Globus pallidus (tissue), 1 donor: ENCODE data around the gene LGR6.

Experiments used
- DNase-seq: peaks from one replicate; pipeline ENCODE4 v3.0.0-alpha.2; 2015; ENCODE audit warnings: low spot score

LGR6 gene

DNA sequence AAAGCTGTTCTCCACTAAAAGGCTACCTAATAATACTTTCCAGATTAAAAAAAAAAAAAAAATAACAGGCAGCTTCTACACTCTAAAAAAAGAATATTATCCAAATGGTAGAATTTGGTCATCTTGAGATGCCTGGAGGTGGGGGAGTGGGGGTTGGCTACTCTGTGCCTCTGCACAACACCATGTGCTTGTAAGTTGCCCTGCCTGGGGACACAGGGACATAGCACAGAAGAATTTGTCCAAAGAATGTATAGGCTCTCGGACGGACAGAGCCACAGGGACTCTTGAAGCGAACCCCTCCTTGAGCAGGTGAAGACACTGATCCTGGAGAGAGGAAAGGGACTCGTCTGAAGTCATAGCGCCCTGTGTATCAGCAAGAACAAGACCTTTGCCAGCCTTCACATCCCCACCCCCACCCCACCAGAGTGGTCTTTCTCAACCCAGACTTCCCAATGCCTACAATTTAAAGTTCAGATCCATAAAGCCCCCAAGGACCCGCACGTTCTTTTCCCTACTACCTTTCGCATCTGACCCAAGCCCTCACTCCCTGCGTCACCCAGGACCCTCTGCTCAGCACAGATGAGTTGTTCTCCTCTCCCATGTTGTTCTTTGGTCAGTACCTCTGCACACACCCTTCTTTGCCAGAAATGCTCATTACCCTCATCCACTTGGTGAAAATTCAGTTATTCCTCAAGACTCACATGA is 72.6 kb downstream of the LGR6 start:
- no peak for DNase-seq

DNA sequence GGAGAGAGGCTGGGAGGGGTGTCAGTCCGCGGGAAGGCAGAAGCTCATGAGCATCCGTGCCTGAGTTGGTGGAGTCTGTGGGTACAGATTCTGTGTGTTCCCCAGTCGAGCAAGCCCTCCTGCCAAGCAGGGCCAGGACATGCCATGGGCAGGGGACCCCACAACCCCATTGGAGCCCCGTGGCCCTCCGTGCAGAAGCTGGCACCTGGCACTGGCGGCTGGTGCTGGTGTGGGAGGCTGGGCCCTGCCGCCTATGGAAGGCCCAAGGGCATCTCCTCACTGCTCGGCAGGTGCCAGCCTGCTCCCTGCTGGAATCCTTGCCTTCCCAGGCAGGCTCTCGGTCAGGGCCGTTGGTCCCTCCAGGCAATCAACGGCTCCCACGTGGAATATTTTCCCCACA is 74.4 kb downstream of the LGR6 start:
- DNase-seq = no peak

DNA sequence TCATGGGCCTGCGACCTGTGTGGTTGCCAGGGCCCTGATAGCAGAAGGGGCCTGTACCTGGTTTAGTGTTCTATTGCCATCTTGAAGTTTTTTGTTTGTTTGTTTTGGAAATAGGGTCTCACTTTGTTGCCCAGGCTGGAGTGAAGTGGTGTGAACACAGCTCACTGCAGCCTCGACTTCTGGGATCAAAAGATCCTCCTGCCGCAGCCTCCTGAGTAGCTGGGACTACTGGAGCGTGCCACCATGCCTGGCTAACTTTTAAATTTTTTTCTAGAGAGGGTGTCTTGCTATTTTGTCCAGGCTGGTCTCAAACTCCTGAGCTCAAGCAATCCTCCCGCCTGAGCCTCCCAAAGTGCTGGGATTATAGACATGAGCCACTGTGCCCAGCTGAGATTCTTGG is 75.2 kb downstream of the LGR6 start:
- DNase-seq = no peak

DNA sequence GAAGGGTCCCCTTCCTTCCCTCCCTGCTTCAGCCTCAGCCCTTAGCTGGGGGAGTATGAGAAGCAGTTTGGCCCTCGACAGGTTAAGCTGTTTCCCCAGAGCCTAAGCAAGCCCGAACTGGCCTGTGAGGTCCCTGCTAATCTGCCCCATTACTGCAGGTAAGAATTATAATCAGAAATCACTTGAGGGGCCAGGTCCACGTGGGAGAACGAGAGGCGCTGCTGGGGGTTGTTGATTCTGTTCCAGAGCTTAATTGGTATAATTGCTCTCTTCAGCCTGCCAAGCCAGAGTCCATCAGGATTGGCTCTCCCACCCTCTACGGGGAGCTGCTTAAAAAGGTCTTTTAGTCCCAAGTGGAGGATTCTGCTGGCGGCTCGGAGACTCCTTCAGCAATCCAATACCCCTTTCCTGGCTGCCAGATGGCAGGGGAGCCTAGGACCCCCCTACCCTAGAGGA is 77.3 kb downstream of the LGR6 start:
- no peak for DNase-seq

DNA sequence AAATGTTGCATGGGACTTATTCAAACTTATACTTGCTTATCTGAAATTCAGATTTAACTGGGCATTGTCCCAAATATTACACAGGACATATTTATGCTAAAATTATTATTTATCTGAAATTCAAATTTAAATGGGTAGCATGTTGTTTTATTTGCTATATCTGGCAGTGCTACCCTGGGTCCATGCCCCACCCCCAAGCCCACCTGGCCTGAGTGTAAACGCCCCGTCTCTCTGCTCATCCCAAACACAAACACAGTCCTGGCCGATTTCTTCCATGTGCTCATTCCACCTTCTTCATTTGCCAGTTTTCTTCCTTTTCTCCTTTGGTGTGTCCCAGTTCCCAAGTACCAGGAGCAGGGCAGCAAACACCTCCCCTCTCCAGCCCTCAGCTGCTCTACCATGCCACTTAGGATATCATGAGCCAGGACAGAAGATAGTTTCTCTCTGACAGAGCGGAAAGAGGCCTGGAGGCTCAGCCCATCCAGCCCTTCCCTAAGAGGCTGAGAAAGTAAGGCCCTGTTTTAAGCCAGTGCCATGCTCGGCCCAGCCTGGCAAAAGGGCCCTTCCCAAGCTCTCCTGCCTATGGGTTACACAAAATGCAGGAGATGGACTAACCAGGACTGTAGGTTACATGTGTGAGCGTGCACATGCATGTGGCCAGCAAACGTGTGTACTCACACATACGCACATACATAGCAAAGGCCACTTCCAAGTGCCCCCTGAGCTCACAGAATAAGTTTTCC is 78.7 kb downstream of the LGR6 start:
- no peak for DNase-seq

DNA sequence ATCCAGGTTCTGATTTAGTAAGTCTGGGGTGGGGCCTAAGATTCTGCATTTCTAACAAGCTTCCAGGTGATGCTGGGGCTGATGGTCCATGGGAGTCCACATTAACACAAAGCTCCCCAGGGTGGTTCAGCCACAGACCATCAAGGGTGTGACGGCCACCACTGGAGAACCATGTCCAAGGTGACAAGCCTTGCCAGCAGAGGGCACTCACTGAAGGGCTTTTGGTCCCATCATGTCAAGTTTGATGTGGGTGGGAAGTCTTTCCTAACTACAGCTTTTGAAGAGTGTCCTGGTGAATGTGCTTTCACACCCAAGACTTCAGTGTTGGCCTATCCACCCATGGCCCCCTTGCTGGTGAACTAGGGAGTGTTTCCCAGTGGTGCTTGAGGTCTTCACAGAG is 81.0 kb downstream of the LGR6 start:
- no peak for DNase-seq

DNA sequence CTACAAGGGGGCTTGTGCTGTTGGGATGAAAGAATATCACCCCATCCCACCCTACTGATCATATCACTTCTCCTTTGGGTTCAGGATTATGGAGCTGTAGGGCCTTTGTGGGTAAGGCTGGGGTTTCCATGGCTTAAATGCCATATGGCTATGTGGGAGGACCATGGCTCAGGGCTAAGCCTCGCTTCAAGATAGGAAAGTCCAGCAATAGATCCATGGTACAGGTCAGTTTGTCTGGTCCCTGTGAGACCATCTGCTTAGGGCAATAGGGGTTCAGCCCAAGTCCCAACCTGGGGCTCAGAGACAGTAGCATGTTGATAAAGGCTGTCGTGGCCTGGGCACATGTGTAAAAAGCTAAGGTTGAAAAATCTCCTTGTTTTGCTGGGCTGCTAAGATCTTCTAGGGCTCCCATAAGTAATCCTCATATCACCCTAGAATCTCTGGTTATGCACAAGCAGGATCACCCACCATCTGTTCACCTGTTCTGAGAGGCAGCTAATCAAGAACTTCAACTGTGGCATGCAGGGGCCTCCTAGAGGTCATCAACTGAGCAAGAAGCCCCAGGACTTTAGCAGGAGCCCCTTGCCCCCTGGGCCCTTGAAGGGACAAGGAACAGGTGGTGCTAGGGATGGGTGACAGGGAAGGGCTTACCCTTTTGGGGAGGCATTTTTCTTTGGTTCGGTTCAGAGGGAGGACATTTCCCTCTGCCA is 81.6 kb downstream of the LGR6 start:
- no peak for DNase-seq

DNA sequence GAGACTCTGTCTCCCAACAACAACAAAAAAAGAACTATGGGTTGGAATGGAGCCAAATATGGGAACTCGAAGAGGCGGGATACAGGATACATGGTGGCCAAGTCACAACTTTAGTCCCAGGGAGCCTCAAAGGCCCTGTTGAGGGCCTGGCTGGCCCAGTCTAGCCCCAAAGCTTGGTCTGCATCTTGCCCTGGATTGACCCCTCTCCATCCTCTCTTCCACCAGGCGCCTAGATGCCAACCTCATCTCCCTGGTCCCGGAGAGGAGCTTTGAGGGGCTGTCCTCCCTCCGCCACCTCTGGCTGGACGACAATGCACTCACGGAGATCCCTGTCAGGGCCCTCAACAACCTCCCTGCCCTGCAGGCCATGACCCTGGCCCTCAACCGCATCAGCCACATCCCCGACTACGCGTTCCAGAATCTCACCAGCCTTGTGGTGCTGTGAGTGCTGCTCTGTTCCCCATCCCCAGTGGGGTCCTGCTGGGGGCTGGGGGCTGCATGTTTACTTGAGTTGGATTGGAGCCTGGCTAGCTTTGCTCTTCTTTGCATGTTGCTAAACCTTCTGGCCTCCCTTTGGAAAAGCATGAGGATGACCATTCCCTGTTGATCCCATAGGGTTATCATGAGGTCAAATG is 82.6 kb downstream of the LGR6 start:
- DNase-seq = no peak

DNA sequence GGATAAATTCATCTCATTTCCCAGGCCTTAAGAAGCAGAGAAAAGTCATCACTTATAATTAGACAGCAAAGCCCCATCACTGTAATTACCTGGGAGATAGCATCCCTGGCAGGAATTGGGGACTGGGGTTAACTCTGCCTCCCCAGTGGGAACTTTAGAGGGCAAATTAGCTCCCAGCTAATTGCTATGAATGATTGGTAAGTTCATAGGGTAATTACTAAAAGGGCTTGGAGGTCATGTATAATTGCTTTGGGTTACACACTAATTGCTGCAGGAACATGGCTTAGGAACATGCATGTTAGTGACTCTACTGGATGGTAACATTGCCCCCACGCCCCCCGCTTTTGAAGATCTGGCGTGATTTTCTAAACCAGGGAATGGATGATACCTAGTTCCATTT is 83.3 kb downstream of the LGR6 start:
- DNase-seq = no peak

DNA sequence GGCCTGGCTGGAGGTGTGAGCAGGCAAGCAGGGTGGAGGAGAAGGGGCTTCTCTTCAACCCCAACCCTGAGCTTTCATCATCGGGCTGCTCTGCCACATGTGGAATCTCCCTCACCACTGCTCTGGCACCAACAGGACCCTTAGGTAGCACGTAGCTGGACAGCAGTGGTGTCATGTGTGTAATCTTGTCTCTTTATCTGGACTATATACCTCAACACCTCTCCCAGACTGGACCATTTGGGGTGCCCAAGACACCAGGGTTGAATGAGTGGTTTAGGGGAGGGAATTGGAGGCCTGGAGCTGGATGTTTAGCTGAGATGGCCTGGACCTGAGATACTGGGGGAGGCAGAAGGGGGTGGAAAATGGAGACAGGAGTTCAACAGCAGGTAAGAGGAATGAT is 85.2 kb downstream of the LGR6 start:
- DNase-seq = no peak

DNA sequence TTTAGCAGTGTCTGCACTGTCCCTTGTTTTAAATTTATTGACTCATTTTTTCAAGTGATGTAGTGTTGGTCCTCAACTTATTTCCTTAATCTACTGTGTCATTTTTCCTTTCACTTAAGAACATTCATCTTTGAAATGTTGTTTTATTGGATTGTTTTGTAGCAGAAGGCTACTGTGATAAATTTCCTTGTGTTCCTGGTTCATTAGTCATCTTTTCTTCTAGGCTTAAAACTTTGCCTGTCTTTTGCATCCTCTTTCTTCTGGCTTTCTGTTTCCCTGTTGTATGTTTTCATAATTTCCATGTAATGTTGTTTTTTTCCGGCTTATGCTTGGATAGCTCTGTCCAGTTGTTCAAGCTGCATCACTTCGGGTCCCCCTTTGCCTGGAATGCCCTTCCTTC is 86.2 kb downstream of the LGR6 start:
- DNase-seq = no peak

DNA sequence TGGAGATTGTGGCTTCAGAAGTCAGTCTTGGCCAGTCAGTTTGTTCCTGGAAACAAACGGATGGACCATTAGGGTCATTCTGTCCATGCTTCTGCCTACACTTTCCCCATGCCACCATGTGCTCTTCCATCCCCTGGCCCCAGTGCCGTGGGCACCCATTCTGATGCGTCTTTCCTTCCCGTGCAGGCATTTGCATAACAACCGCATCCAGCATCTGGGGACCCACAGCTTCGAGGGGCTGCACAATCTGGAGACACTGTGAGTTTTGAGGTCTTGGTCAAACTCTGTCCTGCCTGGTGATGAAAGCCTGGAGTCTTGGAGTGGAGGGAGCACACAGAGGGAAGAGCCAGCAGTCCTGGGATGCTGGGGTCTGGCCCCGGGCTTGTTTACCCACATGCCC is 87.0 kb downstream of the LGR6 start:
- no peak for DNase-seq

DNA sequence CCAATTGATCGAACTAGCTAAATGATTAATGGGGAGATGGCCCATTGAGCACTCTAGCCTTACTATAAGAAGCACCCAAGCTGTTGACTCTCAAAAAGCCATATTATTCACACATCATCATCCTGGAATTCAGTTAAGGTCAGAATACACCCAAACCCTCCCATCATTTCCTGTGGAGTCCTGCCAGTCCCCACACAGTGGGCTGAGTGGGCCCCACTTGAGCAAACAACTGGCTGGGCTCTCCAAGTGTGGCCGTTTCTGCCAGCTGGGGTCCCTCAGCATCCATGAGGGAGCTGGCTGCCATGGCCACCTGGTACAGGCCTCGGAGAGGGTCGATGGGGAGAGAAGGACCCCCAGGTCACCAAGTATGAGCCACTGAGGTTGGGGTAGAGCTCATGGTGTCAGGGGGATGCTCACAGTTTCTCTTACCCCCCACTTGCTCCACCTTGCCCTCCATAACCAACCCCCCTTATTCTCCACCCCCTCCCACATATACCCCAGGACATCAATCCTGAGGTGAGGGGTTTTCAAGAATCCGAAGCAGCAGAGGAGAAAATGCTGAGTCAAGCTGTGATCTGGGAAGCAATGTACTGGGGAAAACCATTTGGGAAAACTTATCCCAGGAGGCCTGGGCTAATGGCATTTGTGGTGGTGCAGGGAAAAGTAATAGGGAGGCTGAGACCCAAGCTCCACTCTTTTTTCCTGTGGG is 87.9 kb downstream of the LGR6 start:
- DNase-seq = no peak

DNA sequence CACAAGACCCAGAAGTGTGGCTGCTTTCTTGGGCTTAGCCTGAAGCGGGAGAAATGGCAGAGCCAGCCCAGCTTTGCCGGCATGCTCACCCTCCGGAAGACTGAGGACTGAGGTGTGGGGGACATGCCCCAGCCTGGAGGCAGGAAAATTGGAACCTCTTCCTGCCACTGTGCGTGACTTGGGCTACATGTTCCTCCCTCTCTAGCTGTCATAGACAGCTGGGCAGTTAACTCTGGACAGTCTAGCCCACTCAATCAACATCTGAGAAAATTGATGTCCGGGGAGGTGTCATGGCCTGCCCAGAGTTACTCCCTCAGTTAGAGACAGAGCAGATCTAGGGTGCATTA is 88.4 kb downstream of the LGR6 start:
- no peak for DNase-seq

DNA sequence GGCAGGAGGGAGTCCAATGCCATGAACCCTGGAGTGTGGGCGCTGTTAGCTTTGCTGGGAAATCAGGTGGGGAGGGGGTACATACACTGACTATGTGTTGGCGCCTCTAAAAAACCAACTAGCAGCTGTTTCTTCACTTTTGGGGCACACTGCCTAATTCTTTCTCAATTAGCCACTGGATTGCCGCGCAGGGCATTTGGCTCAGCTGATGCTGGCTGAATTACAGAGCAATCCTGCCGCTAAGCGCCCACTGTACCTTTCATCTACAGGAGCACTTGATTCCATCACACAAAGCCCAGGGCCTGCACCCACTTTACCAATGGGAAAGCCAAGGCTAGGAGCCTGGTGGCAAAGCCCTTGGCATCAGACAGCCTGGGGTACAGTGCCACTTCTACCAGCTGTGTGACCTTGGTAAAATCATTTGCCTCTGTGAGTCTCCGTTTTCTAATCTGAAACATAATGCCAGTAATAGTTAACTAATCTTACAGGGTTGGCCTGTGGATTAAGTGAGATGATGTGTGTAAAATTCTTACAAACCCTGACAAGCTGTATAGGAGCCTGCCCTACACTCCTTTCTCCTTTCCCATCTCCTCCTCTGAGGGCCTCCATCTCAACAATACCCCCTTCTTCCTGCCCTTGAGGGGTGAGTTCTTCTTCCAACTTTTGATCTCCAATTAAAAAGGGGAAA is 89.1 kb downstream of the LGR6 start:
- no peak for DNase-seq

DNA sequence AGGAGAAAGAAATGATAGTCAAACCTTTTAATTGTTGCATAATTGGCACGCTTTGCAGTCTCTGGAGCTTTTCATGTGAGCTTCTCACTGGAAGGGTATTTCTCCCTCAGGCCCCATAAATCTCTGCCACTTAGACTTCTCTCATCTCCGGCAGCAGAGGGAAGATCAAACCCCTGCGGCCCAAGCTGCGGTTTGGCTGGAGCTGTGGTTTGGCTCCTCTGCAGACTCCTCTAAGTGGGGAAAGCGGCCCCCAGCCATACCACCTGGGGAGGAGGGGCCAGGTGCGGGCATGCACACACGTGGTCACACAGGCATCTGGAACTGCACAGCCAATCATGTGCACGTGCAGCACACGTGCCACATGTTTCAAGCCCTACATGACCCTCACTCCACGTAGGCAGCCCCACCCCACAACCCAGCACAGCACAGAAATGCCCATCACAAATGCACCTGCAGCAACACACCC is 89.8 kb downstream of the LGR6 start:
- DNase-seq = no peak

DNA sequence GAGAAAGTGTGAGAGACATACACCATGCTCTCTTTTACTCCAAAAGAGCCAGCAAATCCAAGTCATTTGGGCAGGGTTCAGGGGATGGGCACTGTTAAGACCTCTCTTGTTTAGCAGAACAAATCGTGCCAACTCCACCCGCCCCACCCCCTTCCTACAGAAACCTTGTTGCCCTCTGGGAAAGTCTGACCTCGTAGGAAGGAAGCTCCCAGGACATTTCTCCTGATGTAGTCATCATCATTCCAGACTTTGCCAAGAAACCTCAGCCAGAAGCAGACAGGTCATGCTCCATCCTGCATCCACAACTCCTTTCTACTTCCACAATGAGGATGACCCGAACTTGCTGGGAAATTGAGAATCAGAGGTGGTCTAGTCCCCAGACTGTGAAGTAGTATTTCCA is 90.4 kb downstream of the LGR6 start:
- DNase-seq = no peak

DNA sequence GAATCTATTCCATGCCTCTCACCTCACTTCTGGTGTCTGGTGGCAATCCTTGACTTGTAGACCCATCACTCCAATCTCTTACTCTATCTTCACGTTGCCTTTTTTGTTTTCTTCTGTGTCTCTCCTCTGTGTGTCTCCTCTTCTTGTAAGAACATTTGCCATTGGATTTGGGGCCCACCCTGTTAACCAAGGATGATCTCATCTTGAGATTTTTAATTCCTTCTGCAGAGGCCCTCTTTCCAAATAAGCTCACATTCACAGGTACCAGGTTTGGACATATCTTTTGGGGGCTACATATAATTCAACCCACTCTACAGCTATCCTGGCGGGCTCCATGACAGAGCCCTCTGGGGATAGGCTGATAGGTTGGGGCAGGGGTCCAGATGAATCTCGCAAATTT is 92.3 kb downstream of the LGR6 start:
- no peak for DNase-seq

DNA sequence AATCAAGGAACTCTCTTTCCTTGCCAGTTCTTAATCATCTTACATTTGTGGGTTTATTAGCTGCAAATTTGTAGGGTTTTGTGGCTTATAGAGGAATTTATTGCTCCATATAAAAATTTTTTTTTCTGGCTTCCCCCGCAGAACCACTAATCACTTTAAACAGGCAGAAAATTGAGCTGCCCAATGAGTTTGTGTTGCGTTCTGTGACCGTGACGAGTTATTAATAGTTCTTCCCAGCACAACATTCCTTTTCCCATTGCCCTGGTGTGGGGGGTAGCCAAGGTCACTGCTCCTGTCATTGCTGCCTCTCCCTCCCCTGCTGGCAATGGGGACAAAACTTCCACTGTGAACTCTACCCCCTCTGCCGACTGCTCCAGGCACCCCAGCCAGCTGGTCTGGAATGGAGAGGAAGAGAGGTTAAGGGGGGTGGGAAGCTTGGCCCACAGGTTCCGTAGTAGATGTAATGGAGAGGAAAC is 93.1 kb downstream of the LGR6 start:
- DNase-seq = no peak

DNA sequence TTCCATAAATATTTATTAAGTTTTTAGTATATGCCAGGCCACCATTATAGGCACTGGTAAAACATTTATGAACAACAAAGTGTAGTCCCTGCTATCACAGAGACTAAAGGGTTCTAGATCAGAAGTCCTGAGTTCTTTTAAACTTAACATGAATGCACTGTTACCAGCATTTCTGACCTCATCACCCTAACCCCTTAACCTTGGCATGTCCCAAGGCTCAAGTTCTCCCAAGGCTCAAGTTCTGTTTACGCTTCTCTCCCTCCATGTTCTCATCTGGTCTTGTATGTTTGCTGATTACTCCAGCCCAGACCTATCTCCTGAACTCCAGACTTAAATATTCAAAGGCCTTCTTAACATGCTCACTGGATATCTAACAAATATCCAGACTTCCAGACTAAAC is 93.6 kb downstream of the LGR6 start:
- no peak for DNase-seq

DNA sequence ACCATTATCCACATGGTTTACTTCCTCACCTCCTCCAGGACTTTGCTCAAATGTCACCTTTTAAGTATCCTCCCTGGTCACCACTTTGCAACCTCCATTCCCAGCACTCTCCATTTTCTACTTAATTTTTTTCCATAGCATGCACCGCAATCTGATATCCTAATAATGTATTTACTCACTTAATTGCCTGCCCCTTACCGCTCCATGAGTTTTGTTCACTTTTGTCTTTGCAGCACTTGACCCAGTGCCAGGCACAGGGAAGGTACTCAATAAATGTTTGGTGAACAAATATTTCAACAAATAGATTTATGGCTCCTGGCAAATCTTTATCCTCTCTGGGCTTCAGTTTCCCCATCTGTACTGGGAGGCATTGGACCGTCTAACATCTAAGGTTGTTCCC is 94.6 kb downstream of the LGR6 start:
- DNase-seq = no peak
